HEK293 (cell line): ENCODE data around the gene BCL11A.
A peak's percentile ranks its signal among the peaks of the same experiment; 100 is the strongest.

Experiments used
- CTCF ChIA-PET: fragments of 350-600 bp; formaldehyde crosslinking; extraction: SDS; loops from one replicate; lab custom pipeline; 2021; ENCODE audit warnings: antibody characterized with exemption; lab: Yijun Ruan, JAX
- POLR2A ChIA-PET: fragments of 300-600 bp; formaldehyde crosslinking; extraction: SDS; loops from one replicate; lab custom pipeline; 2020; ENCODE audit warnings: antibody characterized with exemption, inconsistent platforms; lab: Yijun Ruan, JAX
- H3K27ac ChIP-seq: fragments of 200-500 bp; sonication (Bioruptor generic); 2 replicates; pipeline ENCODE4 v1.5.1; 2014; ENCODE audit warnings: low read depth, low read length, control low read depth, inconsistent platforms; ENCODE audit errors: extremely low read depth
- H3K36me3 ChIP-seq, 2 experiments: fragments of 200-500 bp in 1 of 2; sonication (Bioruptor generic) in 1 of 2; 1 replicate in 1 of 2; 2 replicates in 1 of 2; pipeline ENCODE4 v1.5.1; 2014 to 2017; ENCODE audit warnings: inconsistent platforms in 2 of 2, low read length in 2 of 2; ENCODE audit not compliant: control insufficient read depth in 2 of 2, insufficient read depth in 1 of 2
- H3K4me1 ChIP-seq: fragments of 200-500 bp; sonication (Bioruptor generic); 2 replicates; pipeline ENCODE4 v1.5.1; 2014; ENCODE audit warnings: mild to moderate bottlenecking, low read length, inconsistent platforms; ENCODE audit not compliant: control insufficient read depth, insufficient read depth
- H3K4me3 ChIP-seq: 2 replicates; pipeline ENCODE4 v1.5.1; 2011; ENCODE audit warnings: low read depth, mild to moderate bottlenecking, control low read depth, low read length, moderate library complexity
- H3K9me3 ChIP-seq: fragments of 200-500 bp; sonication (Bioruptor generic); 2 replicates; pipeline ENCODE4 v1.5.1; 2014; ENCODE audit warnings: low read depth, low read length, inconsistent platforms; ENCODE audit not compliant: control insufficient read depth, insufficient read depth
- SCRT1 ChIP-seq: fragments of 450-650 bp; formaldehyde crosslinking; IDR thresholded peaks from 2 replicates; pipeline ENCODE4 v1.5.1; 2016; ENCODE audit warnings: missing biosample characterization, missing genetic modification characterization, borderline replicate concordance
- SCRT2 ChIP-seq: fragments of 450-650 bp; formaldehyde crosslinking; IDR thresholded peaks from 2 replicates; pipeline ENCODE4 v1.5.1; 2016; ENCODE audit warnings: missing biosample characterization, missing genetic modification characterization
- SP2 ChIP-seq: fragments of 450-650 bp; formaldehyde crosslinking; IDR thresholded peaks from 2 replicates; pipeline ENCODE4 v1.5.1; 2016; ENCODE audit warnings: missing biosample characterization, missing genetic modification characterization
- TCF7L2 ChIP-seq: IDR thresholded peaks from 2 replicates; pipeline ENCODE4 v1.6.1; 2011; ENCODE audit warnings: low read depth, mild to moderate bottlenecking, inconsistent platforms, low read length, moderate library complexity, borderline replicate concordance
- WT1 ChIP-seq: fragments of 450-650 bp; formaldehyde crosslinking; IDR thresholded peaks from 2 replicates; pipeline ENCODE4 v1.5.1; 2016; ENCODE audit warnings: missing biosample characterization, missing genetic modification characterization
- ZBTB11 ChIP-seq: fragments of 450-650 bp; formaldehyde crosslinking; conservative IDR thresholded peaks from 2 replicates; pipeline ENCODE4 v1.5.1; 2016; ENCODE audit warnings: low read depth, missing biosample characterization, missing genetic modification characterization
- ZBTB17 ChIP-seq: fragments of 450-650 bp; formaldehyde crosslinking; IDR thresholded peaks from 2 replicates; pipeline ENCODE4 v1.5.1; 2016; ENCODE audit warnings: missing biosample characterization, missing genetic modification characterization
- ZIC2 ChIP-seq: fragments of 450-650 bp; formaldehyde crosslinking; IDR thresholded peaks from 2 replicates; pipeline ENCODE4 v1.5.1; 2016; ENCODE audit warnings: missing biosample characterization, missing genetic modification characterization
- ZNF221 ChIP-seq: fragments of 450-650 bp; formaldehyde crosslinking; IDR thresholded peaks from 2 replicates; pipeline ENCODE4 v1.5.1; 2017; ENCODE audit warnings: missing biosample characterization, missing genetic modification characterization, borderline replicate concordance
- ZNF600 ChIP-seq: fragments of 450-650 bp; formaldehyde crosslinking; IDR thresholded peaks from 2 replicates; pipeline ENCODE4 v1.5.1; 2016; ENCODE audit warnings: missing biosample characterization, missing genetic modification characterization
- ZNF623 ChIP-seq: fragments of 450-650 bp; formaldehyde crosslinking; IDR thresholded peaks from 2 replicates; pipeline ENCODE4 v1.5.1; 2016; ENCODE audit warnings: missing biosample characterization, missing genetic modification characterization
- TF ChIP-seq, protein P1 (sequence below): fragments of 450-650 bp; formaldehyde crosslinking; IDR thresholded peaks from 2 replicates; pipeline ENCODE4 v1.5.1; 2016; ENCODE audit warnings: missing biosample characterization, missing genetic modification characterization
- TF ChIP-seq, protein P2 (sequence below): fragments of 450-650 bp; formaldehyde crosslinking; IDR thresholded peaks from 2 replicates; pipeline ENCODE4 v1.5.1; 2017; ENCODE audit warnings: missing biosample characterization, missing genetic modification characterization

BCL11A gene

DNA sequence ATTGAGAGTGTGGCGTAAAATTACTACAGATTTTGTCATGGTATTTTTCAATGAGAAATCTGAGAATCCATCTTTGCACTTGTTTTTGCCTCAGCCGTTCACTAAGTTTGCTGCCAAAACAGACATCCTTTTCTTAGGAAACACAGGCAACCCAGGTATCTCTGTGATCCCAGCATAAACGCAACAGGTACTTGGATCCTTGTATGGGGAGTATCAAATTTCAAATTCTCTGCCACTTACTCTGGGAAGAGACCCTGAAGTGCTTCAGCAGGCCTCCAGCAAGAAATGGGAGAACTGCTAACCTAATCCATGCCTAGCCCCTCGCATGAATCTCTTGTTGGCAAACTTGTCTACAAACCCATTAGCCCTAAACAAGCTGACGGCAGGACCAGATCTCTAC, 83.1 kb downstream of the BCL11A start:
- H3K4me1 ChIP-seq, result peaks cover 59% of the 10 kb centered on the region
- no peaks in the 10 kb centered on the region for H3K9me3 ChIP-seq
- ChIA-PET POLR2A (no interaction called here), CTCF (no interaction called here)
- no peak overlapping the region for H3K4me3 ChIP-seq
- H3K27ac ChIP-seq, result no peak overlapping the region; the same call in 1 of the 2 replicates
- peak; percentile 65; the same call in 1 of the 2 replicates for TF ChIP-seq SCRT1 (tag by site-specific recombination)
- TF ChIP-seq, protein P1, sequence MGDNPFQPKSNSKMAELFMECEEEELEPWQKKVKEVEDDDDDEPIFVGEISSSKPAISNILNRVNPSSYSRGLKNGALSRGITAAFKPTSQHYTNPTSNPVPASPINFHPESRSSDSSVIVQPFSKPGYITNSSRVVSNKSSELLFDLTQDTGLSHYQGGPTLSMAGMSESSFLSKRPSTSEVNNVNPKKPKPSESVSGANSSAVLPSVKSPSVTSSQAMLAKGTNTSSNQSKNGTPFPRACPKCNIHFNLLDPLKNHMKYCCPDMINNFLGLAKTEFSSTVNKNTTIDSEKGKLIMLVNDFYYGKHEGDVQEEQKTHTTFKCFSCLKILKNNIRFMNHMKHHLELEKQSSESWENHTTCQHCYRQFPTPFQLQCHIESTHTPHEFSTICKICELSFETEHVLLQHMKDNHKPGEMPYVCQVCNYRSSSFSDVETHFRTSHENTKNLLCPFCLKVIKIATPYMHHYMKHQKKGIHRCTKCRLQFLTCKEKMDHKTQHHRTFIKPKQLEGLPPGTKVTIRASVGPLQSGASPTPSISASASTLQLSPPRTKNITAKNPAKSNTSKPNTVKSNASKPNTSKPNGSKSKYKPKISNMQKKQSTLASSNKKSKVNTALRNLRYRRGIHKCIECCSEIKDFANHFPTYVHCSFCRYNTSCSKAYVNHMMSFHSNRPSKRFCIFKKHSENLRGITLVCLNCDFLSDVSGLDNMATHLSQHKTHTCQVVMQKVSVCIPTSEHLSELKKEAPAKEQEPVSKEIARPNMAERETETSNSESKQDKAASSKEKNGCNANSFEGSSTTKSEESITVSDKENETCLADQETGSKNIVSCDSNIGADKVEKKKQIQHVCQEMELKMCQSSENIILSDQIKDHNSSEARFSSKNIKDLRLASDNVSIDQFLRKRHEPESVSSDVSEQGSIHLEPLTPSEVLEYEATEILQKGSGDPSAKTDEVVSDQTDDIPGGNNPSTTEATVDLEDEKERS (tag by site-specific recombination), result no peak
- TF ChIP-seq ZNF623 (tag by site-specific recombination), result no peak
- no peak for TF ChIP-seq ZBTB11 (tag by site-specific recombination)
- peak; percentile 96 for TF ChIP-seq SCRT2
- 0 out of 2 replicates have a peak, but pooled peaks have one; percentile 11 for TF ChIP-seq ZBTB17 (tag by site-specific recombination)
- TF ChIP-seq SP2, result no peak
- H3K36me3 ChIP-seq, result peaks cover 3 to 6% of the 10 kb centered on the region in 2 experiments; a peak in 2 of 3 replicates

DNA sequence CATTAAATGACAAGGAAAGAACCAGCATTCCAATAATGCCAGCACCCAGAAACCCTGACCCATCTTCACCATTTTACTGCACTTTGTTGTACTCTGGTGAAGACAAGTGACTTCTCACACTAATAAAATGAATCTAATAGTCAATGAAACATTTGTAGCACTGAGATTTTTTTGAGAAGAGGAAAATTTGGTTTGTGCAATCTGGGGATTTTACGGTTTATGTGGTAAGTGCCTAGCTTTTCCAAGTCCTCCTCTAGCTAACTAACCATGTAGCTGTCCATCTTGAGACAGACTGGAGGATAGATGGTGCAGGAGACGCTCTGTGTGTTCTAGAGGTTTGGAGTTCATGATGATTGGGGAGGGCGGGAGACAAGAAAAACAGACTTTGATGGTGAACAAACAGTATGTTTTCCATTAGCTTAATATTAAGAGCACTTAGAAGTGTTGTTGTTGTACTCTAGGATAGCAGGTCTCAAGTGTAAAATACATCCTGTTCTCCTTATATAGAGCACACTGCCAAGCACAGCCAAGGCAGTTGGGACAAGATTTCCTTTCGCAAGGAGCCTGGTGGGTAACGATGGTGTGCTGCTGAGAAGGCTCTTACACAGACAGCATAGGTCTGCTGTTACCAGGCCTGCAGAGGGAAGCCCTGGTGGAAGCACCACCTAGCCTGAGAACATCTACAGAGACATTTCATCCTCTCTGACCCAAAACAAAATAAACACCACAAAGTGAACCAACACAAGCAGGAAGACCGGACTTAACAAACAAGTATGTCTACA, 83.7 kb downstream of the BCL11A start:
- H3K27ac ChIP-seq, result peak overlapping the region; percentile 76
- no peak overlapping the region for H3K4me3 ChIP-seq
- peaks cover 55% of the 10 kb centered on the region for H3K4me1 ChIP-seq
- peaks cover 3 to 6% of the 10 kb centered on the region in 2 experiments; a peak in 2 of 3 replicates for H3K36me3 ChIP-seq
- TF ChIP-seq ZNF221 (tag by site-specific recombination) (no peak), ZIC2 (tag by site-specific recombination) (peak; percentile 27; the same call in 1 of the 2 replicates), ZNF600 (tag by site-specific recombination) (peak; percentile 51; the same call in 1 of the 2 replicates), WT1 (peak; percentile 68), ZBTB17 (tag by site-specific recombination) (peak; percentile 81), TCF7L2 (no peak)
- TF ChIP-seq, protein P2, sequence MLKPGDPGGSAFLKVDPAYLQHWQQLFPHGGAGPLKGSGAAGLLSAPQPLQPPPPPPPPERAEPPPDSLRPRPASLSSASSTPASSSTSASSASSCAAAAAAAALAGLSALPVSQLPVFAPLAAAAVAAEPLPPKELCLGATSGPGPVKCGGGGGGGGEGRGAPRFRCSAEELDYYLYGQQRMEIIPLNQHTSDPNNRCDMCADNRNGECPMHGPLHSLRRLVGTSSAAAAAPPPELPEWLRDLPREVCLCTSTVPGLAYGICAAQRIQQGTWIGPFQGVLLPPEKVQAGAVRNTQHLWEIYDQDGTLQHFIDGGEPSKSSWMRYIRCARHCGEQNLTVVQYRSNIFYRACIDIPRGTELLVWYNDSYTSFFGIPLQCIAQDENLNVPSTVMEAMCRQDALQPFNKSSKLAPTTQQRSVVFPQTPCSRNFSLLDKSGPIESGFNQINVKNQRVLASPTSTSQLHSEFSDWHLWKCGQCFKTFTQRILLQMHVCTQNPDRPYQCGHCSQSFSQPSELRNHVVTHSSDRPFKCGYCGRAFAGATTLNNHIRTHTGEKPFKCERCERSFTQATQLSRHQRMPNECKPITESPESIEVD (tag by site-specific recombination), result 0 out of 2 replicates have a peak, but pooled peaks have one; percentile 11
- POLR2A ChIA-PET, result no interaction called here
- H3K9me3 ChIP-seq, result no peaks in the 10 kb centered on the region
- CTCF ChIA-PET, result interaction anchor here (0.6 kb wide), 1 partner anchor 51 kb away, joined by 3 read pairs; no protein-coding TSS in a partner anchor
